Activated naive CD4-positive, alpha-beta T cell treated with anti-CD3 and anti-CD28 coated beads, Interleukin-2, amount 50 U/mL, for 72 hours (primary cell): ENCODE measurements around the gene ATXN7L1. TPM values are rescaled to one million over a fixed set of nuclear protein-coding genes. Genes with fewer than 3 reads are reported as not detected.

Source experiments
- ATAC-seq, 2 donors: fragments of 150-1000 bp; cut with Tn5 transposase; 2 replicates each; pipeline ENCODE4 v1.10.0; 2021; ENCODE audit warnings: mild to moderate bottlenecking in 2 of 2, moderate library complexity in 2 of 2
- DNase-seq, 2 donors: peaks; one replicate each; pipeline ENCODE4 v3.0.0; 2021 to 2022; ENCODE audit warnings: low spot score in 2 of 2
- H3K27ac Mint-ChIP-seq, 2 donors: one replicate each; pipeline ENCODE4 v1.8.0; 2022; ENCODE audit warnings: mild to moderate bottlenecking in 2 of 2, mixed read lengths in 2 of 2
- H3K36me3 Mint-ChIP-seq, 2 donors: one replicate each; pipeline ENCODE4 v1.8.0; 2022; ENCODE audit warnings: mixed read lengths in 2 of 2
- H3K9me3 Mint-ChIP-seq, 2 donors: one replicate each; pipeline ENCODE4 v1.8.0; 2022; ENCODE audit warnings: mixed read lengths in 2 of 2
- total RNA-seq, 2 donors: library from RNA; stranded (reverse); gene quantifications; one replicate each; pipeline ENCODE4 v1.2.3, GENCODE V29; 2022

ATXN7L1 gene
- total RNA-seq, 2 donors from 2014 or later = 7.3 to 10.8 TPM

DNA sequence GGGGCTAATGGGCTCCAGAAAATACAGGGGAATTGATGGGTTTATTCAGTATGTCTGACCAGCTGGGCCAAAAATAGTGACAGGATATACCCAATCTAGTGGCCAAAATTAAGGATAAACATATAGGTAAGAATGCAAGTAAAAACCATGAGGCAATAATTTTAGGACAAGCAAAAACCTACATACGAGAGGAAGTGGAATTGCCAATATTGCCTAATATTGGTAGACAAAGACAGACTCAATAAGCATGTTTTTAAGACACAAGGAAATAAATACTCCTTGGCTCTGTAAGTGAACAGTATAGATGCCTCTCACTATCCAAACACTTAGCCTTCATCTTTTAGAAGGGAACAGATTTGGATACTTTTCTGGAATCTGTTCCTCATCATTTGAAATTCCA is 51.0 kb downstream of the ATXN7L1 start:
- peaks cover 7% of the 10 kb centered on the region in 2 donors for H3K36me3 Mint-ChIP-seq
- DNase-seq (no peak), ATAC-seq (no peak)
- H3K9me3 Mint-ChIP-seq = peaks cover 9 to 12% of the 10 kb centered on the region in 2 donors
- H3K27ac Mint-ChIP-seq = no peak overlapping the region

DNA sequence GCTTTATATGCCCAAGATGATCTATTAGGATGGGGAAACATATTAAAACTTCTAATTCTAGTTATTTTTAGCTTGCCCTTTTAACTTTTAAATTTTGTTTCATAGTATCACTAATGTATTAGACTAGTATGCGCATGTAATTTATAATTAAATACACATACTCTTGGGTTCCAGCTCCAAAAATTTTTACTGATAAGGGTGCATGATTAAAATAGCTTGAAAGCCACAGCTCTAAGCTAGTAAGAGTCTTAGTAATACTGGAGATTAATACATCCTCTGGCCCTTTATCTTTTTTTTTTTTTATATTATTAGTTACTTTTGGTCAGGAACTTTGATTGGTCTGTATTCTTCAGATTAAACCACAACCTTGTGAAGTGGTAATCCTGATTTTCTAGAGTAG is 53.6 kb downstream of the ATXN7L1 start:
- peaks cover 9 to 12% of the 10 kb centered on the region in 2 donors for H3K9me3 Mint-ChIP-seq
- DNase-seq (no peak), ATAC-seq (no peak)
- no peak overlapping the region for H3K27ac Mint-ChIP-seq
- H3K36me3 Mint-ChIP-seq = peaks cover 7% of the 10 kb centered on the region in 2 donors

DNA sequence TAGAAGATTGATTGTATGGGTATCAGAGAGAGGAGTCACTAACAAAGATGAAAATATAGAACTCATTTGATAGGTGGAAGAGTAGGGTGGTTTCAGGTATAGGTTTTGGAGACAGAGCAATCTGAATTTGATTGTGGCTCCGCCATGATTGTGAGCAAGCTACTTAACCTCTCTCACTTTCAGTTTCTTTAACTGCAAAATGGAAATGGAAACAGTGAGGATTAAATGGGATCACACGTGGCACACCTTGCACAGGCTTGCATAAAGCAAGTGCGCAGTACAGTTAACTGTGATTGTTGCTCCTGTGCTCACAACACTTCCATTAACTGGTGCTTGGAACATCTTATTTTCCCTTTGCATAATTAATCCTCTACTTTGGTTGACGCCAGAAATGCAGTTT is 54.9 kb downstream of the ATXN7L1 start:
- H3K9me3 Mint-ChIP-seq = peaks cover 9 to 12% of the 10 kb centered on the region in 2 donors
- peak; percentile 54 to 66 for ATAC-seq
- no peak for DNase-seq
- H3K36me3 Mint-ChIP-seq = peaks cover 7% of the 10 kb centered on the region in 2 donors
- no peak overlapping the region for H3K27ac Mint-ChIP-seq

DNA sequence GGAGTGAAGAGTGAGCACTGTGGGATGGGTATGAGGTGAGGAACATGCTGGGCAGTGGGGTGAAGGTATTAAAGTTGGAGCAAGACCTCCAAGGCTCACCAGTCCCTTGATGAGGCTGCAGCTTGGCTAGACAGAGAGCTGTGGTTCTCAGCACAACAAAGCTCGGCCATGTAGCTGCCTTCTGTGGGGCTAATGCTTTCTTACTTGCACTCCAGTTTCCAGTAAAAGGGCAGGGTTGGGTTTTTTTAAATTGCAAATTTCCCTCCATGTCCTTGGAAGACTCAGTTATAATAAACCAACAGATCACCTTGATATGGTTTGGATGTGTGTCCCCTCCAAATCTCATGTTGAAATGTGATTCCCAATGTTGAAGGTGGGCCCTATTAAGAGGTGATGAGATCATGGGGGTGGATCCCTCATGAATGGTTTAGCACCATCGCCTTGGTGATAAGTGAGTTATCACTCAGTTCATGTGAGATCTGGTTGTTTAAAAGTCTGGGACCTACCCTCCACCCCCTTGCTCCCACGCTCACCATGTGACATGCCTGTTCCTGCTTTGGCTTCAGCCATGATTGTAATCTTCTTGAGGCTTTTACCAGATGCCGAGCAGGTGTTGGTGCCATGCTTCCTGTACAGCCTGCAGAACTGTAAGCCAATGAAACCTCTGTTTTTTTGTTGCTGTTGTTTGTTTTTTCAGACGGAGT is 55.9 kb downstream of the ATXN7L1 start:
- DNase-seq (no peak), ATAC-seq (no peak)
- Mint-ChIP-seq H3K27ac (no peak overlapping the region), H3K36me3 (peaks cover 7% of the 10 kb centered on the region in 2 donors), H3K9me3 (peaks cover 9 to 12% of the 10 kb centered on the region in 2 donors)

DNA sequence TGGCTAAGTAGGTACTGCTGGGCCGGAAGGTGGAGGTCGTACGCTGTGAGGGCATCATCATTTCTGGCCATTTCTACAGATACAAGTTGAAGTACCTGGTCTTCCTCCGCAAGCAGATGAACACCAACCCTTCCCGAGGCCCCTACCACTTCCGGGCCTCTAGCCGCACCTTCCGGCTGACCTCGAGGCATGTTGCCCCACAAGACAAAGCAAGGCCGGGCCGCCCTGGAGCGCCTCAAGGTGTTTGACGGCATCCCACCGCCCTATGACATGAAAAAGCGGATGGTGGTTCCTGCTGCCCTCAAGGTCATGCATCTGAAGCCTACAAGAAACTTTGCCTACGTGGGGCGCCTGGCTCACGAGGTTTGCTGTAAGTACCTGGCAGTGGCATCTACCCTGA is 56.8 kb downstream of the ATXN7L1 start:
- Mint-ChIP-seq H3K27ac (no peak overlapping the region), H3K36me3 (peaks cover 6 to 7% of the 10 kb centered on the region in 2 donors), H3K9me3 (peaks cover 9 to 12% of the 10 kb centered on the region in 2 donors)
- DNase-seq (no peak), ATAC-seq (no peak)

GRCh38 chr7:105816954-105817615 is 59.3 kb downstream of the ATXN7L1 start:
- ATAC-seq (no peak), DNase-seq (no peak)
- Mint-ChIP-seq H3K27ac (no peak overlapping the region), H3K36me3 (peaks cover 0 to 6% of the 10 kb centered on the region in 2 donors), H3K9me3 (no peaks in the 10 kb centered on the region)

DNA sequence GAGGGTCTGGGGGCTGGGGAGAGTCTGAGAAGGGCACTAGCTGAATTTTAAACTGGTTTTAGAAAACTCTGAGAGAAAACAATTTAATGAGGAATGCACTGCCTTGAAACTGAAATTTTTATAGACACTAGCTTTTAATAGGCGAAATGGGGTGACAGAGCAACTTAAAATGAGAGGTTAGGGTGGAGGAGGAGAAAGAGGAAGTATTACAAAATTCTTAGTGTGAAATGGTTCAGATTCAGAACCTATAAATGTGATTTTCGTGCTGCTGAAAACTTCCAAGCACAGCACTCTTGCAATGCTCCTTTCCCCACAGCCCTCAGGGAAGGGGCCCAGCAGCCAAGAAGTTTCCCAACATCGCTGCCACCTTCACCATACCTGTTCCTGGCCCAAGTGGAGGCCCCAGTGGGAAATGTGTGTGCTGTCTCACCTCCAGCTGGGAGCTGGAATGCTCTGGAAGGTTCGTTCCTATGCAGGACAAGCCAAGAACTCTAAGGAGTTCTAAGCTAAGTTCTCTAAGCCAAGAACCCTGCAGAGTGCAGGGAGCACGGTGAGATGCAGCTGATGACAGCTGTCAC is 60.0 kb downstream of the ATXN7L1 start:
- H3K27ac Mint-ChIP-seq = no peak overlapping the region
- peaks cover 0 to 6% of the 10 kb centered on the region in 2 donors for H3K36me3 Mint-ChIP-seq
- ATAC-seq (no peak), DNase-seq (no peak)
- H3K9me3 Mint-ChIP-seq = no peaks in the 10 kb centered on the region

GRCh38 chr7:105815576-105815975 is 60.8 kb downstream of the ATXN7L1 start:
- no peaks in the 10 kb centered on the region for H3K9me3 Mint-ChIP-seq
- H3K27ac Mint-ChIP-seq = no peak overlapping the region
- DNase-seq (no peak), ATAC-seq (no peak)
- H3K36me3 Mint-ChIP-seq = peaks cover 0 to 14% of the 10 kb centered on the region in 2 donors

GRCh38 chr7:105814481-105814880 is 61.9 kb downstream of the ATXN7L1 start:
- ATAC-seq = no peak
- no peak overlapping the region for H3K27ac Mint-ChIP-seq
- peaks cover 7 to 19% of the 10 kb centered on the region in 2 donors for H3K36me3 Mint-ChIP-seq
- no peaks in the 10 kb centered on the region for H3K9me3 Mint-ChIP-seq
- no peak for DNase-seq

GRCh38 chr7:105811189-105811847 is 65.1 kb downstream of the ATXN7L1 start:
- no peaks in the 10 kb centered on the region for H3K9me3 Mint-ChIP-seq
- DNase-seq (no peak), ATAC-seq (no peak)
- peak overlapping the region in 1 of 2 donors; percentile 91 for H3K27ac Mint-ChIP-seq
- H3K36me3 Mint-ChIP-seq = peaks cover 7 to 19% of the 10 kb centered on the region in 2 donors

GRCh38 chr7:105810556-105810955 is 65.8 kb downstream of the ATXN7L1 start:
- H3K27ac Mint-ChIP-seq = peak overlapping the region in 1 of 2 donors; percentile 91
- H3K36me3 Mint-ChIP-seq = peaks cover 7 to 19% of the 10 kb centered on the region in 2 donors
- ATAC-seq (no peak), DNase-seq (no peak)
- no peaks in the 10 kb centered on the region for H3K9me3 Mint-ChIP-seq

DNA sequence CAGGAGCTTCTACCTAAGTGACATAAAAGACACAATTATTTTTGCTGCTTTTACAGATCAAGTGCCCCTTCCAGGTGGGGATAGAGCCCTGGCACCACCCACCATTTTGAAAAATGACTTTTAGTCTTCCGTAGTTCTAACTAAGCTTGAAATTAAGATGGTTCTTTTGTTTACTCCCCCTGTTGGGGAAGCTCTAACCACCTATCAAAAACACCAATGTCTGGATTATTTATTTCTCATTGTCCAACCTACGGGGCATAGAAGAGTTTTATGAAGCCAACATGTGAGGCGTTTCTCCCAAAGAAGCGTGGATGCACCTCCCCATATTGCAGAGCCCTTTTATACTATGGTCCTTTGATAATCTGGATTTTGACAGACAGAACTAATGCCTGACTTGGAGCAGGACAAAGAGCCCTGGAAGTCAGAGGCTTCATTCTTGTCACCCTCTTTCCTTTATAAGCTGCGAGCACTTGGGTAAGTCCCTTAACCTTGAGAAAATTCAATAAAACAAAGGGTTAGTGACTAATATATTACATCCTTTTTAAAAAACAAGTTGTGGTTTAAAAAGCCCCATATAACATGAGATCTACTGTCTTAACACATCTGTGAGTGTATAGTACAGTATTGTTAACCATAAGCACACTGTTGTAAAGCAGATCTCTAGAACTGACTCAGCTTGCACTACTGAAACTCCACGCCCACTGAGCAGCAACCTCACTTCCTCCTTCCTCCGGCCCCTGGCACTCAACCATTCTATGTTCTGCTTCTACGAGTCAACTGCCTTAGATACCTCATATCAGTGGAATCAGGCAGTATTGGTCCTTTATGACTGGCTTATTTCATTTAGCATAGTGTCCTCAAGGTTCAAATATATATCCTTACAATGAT is 67.5 kb downstream of the ATXN7L1 start:
- Mint-ChIP-seq H3K36me3 (peaks cover 7 to 17% of the 10 kb centered on the region in 2 donors), H3K27ac (peak overlapping the region; percentile 9 to 91), H3K9me3 (no peaks in the 10 kb centered on the region)
- peak; percentile 75 to 90 for DNase-seq
- ATAC-seq = peak; percentile 87 to 89

DNA sequence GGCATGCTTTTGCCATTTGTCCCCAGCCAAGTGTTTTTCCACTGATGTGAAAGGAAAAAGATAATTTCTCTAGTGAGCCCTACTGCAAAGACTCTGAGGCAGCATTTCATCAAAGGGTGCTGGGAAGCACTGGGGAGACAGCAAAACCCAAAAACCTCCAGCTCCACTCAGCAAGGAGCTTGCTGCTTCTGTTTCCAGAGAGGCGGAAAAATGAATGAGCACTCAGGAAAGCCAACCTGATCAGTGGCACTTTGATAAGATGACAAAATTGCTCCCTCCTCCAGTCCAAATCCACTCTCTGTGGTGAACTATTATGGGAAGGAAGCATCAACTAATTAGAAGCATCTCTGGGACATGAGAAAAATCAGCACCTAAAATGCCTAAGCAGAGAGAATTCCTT is 68.2 kb downstream of the ATXN7L1 start:
- ATAC-seq (no peak), DNase-seq (no peak)
- peak overlapping the region in 1 of 2 donors; percentile 91 for H3K27ac Mint-ChIP-seq
- peaks cover 7 to 13% of the 10 kb centered on the region in 2 donors for H3K36me3 Mint-ChIP-seq
- H3K9me3 Mint-ChIP-seq = no peaks in the 10 kb centered on the region

DNA sequence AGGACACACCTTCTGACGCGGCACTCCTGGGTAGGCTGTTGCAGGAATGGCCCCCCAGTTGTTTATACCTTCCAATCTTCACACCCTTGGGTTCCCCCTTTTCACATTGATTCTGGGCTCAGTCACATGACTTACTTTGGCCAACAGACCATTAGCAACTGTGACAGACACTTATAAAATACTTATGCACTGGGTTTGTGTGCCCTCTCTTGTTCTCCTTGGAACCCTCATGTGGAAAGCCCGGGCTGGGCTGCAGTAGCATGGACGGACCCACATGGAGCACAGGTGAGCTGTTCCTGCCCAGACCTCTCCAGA is 69.0 kb downstream of the ATXN7L1 start:
- H3K27ac Mint-ChIP-seq = peak overlapping the region; percentile 69 to 91

DNA sequence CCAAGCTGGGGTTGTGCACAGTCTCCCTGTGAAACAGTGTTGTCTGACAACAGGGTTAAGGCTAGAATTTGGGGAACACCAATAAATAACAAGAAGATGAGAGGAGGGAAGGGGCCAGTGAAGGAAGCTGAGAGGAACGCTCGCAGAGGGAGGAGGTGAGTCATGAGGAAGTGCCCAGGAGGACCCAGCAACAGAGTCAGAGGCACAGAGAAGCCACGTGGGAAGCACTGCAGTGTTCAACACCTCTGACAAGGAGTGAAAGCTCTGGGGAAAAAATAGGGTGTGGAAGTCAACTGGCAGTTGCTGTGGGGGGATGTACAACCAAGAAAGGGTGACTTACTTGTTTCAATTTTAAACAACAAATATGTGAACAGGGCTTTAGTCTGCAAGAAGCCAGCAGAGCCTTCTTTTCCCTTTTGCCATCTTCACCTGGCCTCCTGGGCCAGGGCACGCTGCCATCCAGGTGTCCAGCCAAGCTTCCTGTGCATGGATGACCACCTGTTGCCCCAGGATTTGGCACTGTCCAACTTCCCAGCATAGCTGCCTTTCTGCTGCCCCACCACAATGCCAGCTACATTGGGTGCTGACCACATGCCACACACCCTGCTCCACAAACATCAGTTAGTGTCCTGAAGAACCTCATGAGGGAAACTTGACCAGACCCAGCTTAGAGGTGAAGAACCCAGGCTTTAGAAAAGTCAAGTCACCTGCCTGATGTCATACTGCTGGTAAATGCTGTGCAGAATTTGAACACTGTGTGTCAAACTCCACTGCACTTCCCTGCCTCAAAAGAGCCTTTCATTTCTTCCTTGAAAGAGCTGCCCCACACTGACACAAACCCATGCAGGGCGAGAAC is 69.6 kb downstream of the ATXN7L1 start:
- Mint-ChIP-seq H3K27ac (peak overlapping the region; percentile 1 to 91), H3K9me3 (no peaks in the 10 kb centered on the region), H3K36me3 (peaks cover 7 to 13% of the 10 kb centered on the region in 2 donors)
- DNase-seq (peak; percentile 61 to 80), ATAC-seq (peak; percentile 64 to 73)

More for the DNA sequence above, 69.0 kb downstream of the ATXN7L1 start:
- peaks cover 7 to 13% of the 10 kb centered on the region in 2 donors for H3K36me3 Mint-ChIP-seq
- ATAC-seq (no peak), DNase-seq (no peak)
- H3K9me3 Mint-ChIP-seq = no peaks in the 10 kb centered on the region
